Transverse colon (tissue), 4 donors: Measurements from ENCODE around the gene HOXC13.

ENCODE experiments used
- EP300 ChIP-seq: sonication (generic); formaldehyde crosslinking; IDR thresholded peaks from one replicate; pipeline ENCODE4 v1.6.1; 2017; ENCODE audit warnings: antibody characterized with exemption, low read depth
- POLR2A ChIP-seq: fragments of 450-650 bp; IDR thresholded peaks from one replicate; pipeline ENCODE4 v1.6.1; 2016; ENCODE audit warnings: antibody characterized with exemption, mild to moderate bottlenecking, moderate library complexity
- POLR2AphosphoS5 ChIP-seq, 3 donors: sonication (generic); formaldehyde crosslinking; IDR thresholded peaks; one replicate each; pipeline ENCODE4 v1.6.1; 2016; ENCODE audit warnings: antibody characterized with exemption in 3 of 3
- TF ChIP-seq, protein P1 (sequence below), 5 experiments: fragments of 200-600 bp in 3 of 5; fragments of 450-650 bp in 2 of 5; sonication (generic) in 3 of 5; IDR thresholded peaks; 1 replicate in 2 of 5; 2 replicates in 3 of 5; pipeline ENCODE4 v1.5.1; 2016 to 2017; ENCODE audit warnings: antibody characterized with exemption in 5 of 5, inconsistent platforms in 3 of 5, mild to moderate bottlenecking in 2 of 5, moderate library complexity in 1 of 5

DNA sequence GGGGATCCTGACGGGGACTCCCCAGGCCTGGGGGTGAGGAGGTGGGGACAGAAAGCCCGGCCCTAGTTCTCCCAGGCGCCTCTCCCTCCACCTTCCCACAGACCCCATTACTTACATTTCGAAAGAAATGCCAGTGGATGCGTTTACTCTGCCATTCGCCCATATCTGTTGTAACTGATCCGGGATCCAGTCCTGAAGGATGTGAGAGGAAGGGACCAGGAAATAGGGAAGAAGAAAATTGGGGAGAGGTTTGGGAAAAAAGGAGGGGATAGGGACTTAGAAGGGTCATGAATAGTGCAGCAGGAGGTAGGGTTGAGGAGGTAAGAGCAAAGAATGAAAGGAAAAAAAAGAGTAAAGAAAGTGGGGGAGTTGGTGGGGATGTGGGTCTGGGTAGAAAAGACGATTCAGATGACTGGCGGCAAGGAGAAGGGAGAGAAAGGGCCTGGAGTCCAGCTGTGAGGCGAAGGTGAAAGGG is 17.2 kb downstream of the HOXC13 start:
- TF ChIP-seq, protein P1, sequence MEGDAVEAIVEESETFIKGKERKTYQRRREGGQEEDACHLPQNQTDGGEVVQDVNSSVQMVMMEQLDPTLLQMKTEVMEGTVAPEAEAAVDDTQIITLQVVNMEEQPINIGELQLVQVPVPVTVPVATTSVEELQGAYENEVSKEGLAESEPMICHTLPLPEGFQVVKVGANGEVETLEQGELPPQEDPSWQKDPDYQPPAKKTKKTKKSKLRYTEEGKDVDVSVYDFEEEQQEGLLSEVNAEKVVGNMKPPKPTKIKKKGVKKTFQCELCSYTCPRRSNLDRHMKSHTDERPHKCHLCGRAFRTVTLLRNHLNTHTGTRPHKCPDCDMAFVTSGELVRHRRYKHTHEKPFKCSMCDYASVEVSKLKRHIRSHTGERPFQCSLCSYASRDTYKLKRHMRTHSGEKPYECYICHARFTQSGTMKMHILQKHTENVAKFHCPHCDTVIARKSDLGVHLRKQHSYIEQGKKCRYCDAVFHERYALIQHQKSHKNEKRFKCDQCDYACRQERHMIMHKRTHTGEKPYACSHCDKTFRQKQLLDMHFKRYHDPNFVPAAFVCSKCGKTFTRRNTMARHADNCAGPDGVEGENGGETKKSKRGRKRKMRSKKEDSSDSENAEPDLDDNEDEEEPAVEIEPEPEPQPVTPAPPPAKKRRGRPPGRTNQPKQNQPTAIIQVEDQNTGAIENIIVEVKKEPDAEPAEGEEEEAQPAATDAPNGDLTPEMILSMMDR (IDR thresholded peaks at IDR 0.05), result no peak
- TF ChIP-seq POLR2AphosphoS5 (IDR thresholded peaks at IDR 0.05) (no peak), POLR2A (no peak), EP300 (no peak)
